GM19043 (cell line): Measurements from ENCODE around the gene SDK1.
"Not testable (repeated sequence)": the region's sequence is repeated elsewhere in the genome, so short reads cannot be mapped to it uniquely, and the experiment has no call there.

Source experiments
- ATAC-seq: cut with Tn5 transposase; IDR thresholded peaks from one replicate; pipeline ENCODE4 v1.9.1; 2021; ENCODE audit warnings: low read depth; ENCODE audit not compliant: unreplicated experiment

The SDK1 gene

GRCh38 chr7:3960050-3960763, 659.2 kb downstream of the SDK1 start:
- no peak for ATAC-seq

DNA sequence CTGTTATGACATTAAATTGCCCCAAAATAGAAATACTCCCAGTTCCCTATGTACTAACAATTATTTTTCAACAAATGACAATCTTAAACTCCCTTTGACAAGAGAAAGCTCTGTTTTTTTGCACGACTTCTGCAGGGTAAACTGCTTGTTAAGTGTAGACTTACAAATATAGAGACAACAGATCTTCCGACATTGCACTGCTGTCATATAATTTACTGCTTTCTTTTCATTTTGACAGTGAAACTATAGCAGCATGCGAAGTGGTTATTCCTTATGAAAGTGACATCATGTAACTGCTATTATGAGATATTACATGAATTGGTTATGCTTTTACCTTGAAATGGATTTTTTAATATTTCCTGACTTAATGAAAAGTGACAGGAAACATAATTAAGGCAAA, 659.9 kb downstream of the SDK1 start:
- no peak for ATAC-seq

DNA sequence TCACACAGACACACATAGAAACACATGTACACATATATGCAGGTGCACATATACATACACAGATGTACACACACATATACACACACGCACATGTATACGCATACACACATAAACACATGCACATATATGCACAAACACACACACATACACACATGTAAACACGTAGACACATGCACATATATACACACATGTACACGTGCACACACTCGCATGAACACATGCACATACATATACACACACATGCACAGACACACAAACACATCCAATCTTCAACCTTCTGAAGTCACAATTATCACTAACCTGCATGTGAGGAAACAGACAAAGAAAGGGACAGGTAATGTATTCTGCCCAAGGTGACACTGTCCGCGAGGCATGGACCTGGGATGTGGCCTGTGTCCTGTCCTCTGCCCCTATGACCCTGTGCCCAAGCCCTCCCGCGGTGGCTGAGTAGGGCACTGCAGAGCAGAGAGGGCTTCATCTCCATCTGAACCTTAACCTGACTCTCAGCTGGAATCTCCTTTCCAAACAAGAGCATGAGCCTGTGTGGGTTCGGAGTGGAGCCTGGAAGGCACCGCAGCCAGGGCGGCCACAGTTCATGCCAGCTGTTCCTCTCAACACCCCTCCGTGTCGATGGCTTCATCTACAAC, 660.9 kb downstream of the SDK1 start:
- ATAC-seq, result no peak

DNA sequence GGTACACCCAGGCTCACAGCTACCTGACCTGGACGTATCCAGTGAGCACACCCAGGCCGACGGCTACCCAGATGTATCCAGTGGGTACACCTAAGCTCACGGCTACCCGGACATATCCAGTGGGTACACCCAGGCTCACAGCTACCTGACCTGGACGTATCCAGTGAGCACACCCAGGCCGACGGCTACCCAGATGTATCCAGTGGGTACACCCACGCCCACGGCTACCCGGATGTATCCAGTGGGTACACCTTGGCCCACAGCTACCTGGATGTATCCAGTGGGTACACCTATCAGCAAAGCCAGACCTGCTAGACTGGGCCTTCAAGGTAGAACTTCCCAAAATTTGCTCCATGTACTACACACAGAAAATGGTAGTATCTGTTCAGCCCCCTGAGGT, 662.7 kb downstream of the SDK1 start:
- not testable (repeated sequence) for ATAC-seq

DNA sequence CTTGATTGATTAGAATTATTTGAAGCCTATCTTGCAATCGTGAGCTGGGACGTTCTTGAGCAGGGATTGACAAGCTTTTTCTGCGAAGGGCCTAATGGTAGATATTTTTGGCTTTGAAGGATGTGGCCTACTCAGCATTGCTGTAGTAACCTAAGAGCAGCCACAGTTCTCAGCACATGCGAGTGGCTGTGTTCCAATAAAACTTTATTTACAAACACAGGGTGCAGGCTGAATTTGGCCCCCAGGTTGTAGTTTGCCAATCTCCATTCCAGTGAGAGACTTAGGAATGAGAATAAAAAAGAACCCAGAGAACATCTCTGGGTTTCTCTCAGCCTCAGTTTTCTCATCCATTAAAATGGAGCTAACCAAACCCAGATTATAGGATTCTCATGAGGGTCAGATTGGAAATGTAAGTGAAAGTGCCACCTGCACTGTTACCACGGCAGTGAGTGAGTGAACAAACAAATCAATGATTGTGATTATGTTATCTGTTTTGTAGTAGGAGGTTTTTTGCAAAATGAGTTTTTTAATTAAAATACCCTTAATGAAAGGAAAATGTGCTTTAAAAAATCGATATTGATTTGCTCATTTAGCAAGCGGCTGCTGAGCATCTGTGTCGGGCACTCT, 664.0 kb downstream of the SDK1 start:
- ATAC-seq, result no peak

- ATAC-seq, result no peak
Measured at GRCh38 chr7:3965794-3966395, 664.8 kb downstream of the SDK1 start.

GRCh38 chr7:3968234-3968633, 667.2 kb downstream of the SDK1 start:
- ATAC-seq, result no peak

DNA sequence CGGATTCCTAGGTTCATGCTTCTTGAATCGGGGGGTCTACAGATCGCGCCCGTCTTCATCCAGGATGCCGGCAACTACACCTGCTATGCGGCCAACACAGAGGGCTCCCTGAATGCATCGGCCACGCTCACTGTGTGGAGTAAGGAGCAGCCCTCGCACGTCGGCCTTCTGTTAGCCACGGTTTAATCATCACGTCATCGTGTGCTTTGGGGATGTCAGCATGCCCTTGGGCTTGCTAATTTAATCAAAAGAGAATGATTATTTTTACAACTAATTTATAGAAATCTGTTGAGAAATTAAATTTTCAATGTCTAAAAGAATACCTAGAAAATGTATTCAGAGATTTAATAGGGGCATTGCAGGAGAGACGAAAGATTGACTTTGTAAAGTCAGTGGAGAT, 668.2 kb downstream of the SDK1 start:
- ATAC-seq, result no peak

DNA sequence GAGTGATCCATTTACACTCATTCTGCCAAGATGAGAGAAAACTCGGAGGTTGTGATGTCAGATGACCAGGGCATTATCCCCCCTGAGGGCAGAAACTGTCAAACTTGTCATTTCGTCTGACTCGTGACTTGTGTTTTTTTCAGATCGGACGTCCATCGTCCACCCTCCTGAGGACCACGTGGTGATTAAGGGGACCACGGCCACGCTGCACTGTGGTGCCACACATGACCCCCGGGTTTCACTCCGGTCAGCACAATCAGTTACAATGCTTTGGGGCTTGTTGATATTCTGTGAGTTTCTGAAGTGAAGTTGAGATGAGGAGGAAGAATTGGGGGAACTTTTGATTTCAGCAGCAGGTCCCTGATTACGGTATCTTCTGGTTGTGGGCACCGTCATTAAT, 670.3 kb downstream of the SDK1 start:
- no peak for ATAC-seq

DNA sequence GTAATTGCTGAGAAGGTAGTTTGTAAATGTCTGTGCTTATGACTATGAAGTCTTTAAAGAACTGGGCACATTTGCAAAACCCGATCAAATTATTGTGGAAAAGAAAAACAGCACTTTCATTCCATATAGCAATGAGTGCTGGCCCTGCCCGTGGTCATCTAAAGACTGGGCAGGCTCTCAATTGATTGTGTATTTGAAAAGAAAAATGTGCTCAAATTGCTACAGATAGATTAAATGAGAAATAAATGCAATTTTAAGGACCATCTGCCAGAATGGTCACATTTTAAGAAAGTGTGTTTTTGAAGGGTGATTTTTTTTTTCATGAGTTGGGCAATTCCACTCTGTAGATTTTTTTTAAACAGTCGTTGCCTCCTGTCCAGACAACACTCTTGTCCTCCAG, 672.2 kb downstream of the SDK1 start:
- ATAC-seq, result no peak

- no peak for ATAC-seq
Measured at GRCh38 chr7:3974329-3974728, 673.3 kb downstream of the SDK1 start.

- ATAC-seq, result no peak
Measured at GRCh38 chr7:3975371-3975770, 674.3 kb downstream of the SDK1 start.

GRCh38 chr7:3977391-3977790, 676.3 kb downstream of the SDK1 start:
- no peak for ATAC-seq

DNA sequence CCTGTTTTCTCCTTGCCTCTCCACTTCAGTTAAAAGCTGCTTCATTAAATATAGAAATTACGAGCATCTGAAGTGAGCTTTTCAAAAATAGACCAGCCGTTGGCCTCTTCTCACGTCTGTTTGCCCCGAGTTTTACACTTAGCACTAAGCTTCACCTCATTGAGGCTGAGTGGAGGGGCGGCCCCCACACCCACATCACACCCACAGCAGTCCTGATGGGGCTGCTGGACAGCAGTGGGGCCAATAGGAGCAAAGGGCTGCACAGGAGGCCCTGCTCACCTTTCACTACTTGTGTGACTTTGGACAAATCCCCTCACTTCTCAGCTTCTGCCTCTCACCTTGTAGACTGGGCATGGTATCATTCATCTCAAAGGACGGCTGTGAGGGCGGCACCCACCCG, 677.8 kb downstream of the SDK1 start:
- ATAC-seq, result no peak

DNA sequence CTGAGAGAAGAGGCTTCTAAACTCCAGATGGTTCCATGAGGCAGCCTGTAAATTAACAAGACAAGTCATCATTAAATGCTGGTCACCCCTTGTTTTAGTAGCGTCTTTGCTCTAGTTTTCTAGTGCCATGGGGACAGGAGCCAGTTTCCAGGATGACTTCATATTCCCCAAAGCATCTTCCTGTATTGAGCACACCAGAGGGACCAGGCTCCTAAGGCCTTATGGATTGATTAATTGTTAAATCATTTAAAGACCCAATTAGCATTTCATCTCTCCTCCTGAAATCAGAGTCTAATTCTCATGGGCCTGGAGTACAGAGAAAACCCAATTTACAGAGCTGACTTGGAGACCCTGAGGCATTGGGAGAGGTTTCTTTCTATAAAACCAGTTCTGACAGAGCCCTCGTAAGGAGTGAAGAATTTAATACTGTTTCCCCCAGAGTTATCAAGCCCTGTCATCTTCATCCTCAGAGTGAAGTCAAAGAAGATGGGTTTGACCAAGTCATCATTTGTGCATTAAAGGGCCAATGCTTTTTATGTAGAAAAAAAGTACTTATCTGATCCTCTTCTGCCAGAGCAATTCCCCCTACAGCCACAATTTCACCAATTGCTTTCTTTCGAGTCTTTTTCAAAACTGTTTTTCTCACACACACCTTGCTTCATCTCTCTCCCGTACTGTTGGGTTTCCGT, 678.7 kb downstream of the SDK1 start:
- ATAC-seq, result no peak

DNA sequence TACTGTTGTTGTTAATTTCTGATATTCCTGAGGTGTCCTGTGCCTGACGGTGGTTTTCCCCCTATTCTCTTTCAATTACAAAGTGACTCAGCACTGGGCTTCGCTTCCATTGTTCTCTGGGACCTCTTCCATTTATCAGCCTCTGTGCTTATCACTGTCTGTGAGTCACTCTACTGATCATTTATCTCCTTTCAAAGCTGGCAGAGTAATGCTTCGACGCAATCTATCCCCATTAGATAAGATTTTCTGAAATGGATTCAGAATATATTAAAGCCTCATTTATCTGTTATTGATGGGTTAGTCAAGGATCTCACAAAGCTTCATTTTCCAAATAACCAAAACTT, 679.2 kb downstream of the SDK1 start:
- ATAC-seq, result no peak

GRCh38 chr7:3981281-3981680, 680.2 kb downstream of the SDK1 start:
- no peak for ATAC-seq

- ATAC-seq, result no peak
Measured at GRCh38 chr7:3984456-3984855, 683.4 kb downstream of the SDK1 start.

- no peak for ATAC-seq
Measured at GRCh38 chr7:3986927-3987326, 685.9 kb downstream of the SDK1 start.

GRCh38 chr7:3987426-3987927, 686.4 kb downstream of the SDK1 start:
- ATAC-seq, result no peak

DNA sequence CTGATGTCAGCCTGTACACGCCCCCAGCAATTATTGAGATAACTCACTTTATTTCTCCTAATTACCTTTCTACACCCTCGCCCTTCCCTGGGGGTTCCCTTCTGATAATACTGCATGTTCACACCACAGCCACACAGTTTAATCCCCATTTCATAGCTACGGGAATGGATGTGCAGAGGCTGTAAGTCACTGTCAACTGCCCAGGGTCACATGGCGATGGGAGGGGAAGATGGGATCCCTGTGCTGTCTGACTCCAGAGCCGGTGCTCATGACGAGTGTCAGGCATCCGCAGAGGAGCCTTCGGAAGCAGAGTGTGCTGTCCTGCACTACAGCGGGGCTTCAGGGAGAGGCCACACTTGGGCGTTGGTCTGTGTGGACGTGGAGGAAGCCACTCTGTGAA, 688.7 kb downstream of the SDK1 start:
- no peak for ATAC-seq
